Fibroblast of skin of left quadriceps (primary cell): ENCODE results near the gene CSMD2.
A peak's percentile ranks its signal among the peaks of the same experiment; 100 is the strongest.
"Not testable (repeated sequence)": the region's sequence is repeated elsewhere in the genome, so short reads cannot be mapped to it uniquely, and the experiment has no call there.

Source experiments
- DNase-seq, 2 experiments: peaks; one replicate each; pipeline ENCODE4 v3.0.0-alpha.2; 2013; ENCODE audit warnings: low read depth in 2 of 2

Gene CSMD2

GRCh38 chr1:33548319-33548718 is 616.7 kb downstream of the CSMD2 start:
- DNase-seq: no peak

GRCh38 chr1:33547576-33547975 is 617.5 kb downstream of the CSMD2 start:
- no peak for DNase-seq

GRCh38 chr1:33541966-33542365 is 623.1 kb downstream of the CSMD2 start:
- no peak for DNase-seq

- no peak for DNase-seq
Observed at GRCh38 chr1:33537885-33538284, 627.1 kb downstream of the CSMD2 start.

GRCh38 chr1:33535334-33535733 is 629.7 kb downstream of the CSMD2 start:
- DNase-seq: no peak

- DNase-seq: no peak
Observed at GRCh38 chr1:33532936-33533335, 632.1 kb downstream of the CSMD2 start.

GRCh38 chr1:33532250-33532649 is 632.8 kb downstream of the CSMD2 start:
- DNase-seq: no peak

GRCh38 chr1:33529957-33530356 is 635.1 kb downstream of the CSMD2 start:
- no peak for DNase-seq

GRCh38 chr1:33527934-33528333 is 637.1 kb downstream of the CSMD2 start:
- no peak for DNase-seq

GRCh38 chr1:33524586-33524985 is 640.4 kb downstream of the CSMD2 start:
- DNase-seq: no peak

GRCh38 chr1:33519240-33519884 is 645.7 kb downstream of the CSMD2 start:
- DNase-seq: no peak

GRCh38 chr1:33517596-33518250 is 647.3 kb downstream of the CSMD2 start:
- peak in 1 of 2 experiments; percentile 5 for DNase-seq

GRCh38 chr1:33516891-33517567 is 648.0 kb downstream of the CSMD2 start:
- no peak for DNase-seq

GRCh38 chr1:33516428-33516827 is 648.6 kb downstream of the CSMD2 start:
- no peak for DNase-seq

- DNase-seq: no peak
Observed at GRCh38 chr1:33515607-33516006, 649.4 kb downstream of the CSMD2 start.

- no peak for DNase-seq
Observed at GRCh38 chr1:33515112-33515511, 649.9 kb downstream of the CSMD2 start.

- no peak for DNase-seq
Observed at GRCh38 chr1:33512226-33513011, 652.6 kb downstream of the CSMD2 start.

- DNase-seq: not testable (repeated sequence)
Observed at GRCh38 chr1:33509276-33509675, 655.8 kb downstream of the CSMD2 start.

GRCh38 chr1:33508151-33508550 is 656.9 kb downstream of the CSMD2 start:
- no peak for DNase-seq

GRCh38 chr1:33507661-33508060 is 657.4 kb downstream of the CSMD2 start:
- no peak for DNase-seq

GRCh38 chr1:33503506-33503905 is 661.5 kb downstream of the CSMD2 start:
- DNase-seq: no peak

GRCh38 chr1:33502726-33503125 is 662.3 kb downstream of the CSMD2 start:
- peak; percentile 15 to 18 for DNase-seq
